Activated effector memory CD4-positive, alpha-beta T cell treated with anti-CD3 and anti-CD28 coated beads, Interleukin-2, amount 50 U/mL, for 16 hours (primary cell): ENCODE results near the gene TEX12.
A peak's percentile ranks its signal among the peaks of the same experiment; 100 is the strongest.
"Not testable (repeated sequence)": the region's sequence is repeated elsewhere in the genome, so short reads cannot be mapped to it uniquely, and the experiment has no call there.

ENCODE experiments used
- DNase-seq: peaks from one replicate; pipeline ENCODE4 v3.0.0-alpha.2; 2020

The TEX12 gene

GRCh38 chr11:112165049-112165448 lies 2.1 kb upstream of the TEX12 start:
- DNase-seq: no peak

- DNase-seq: no peak
Measured at GRCh38 chr11:112166562-112166961, 610 bp upstream of the TEX12 start.

- DNase-seq: no peak
Measured at GRCh38 chr11:112172362-112172994, 5.3 kb downstream of the TEX12 start.

- DNase-seq: no peak
Measured at GRCh38 chr11:112173152-112173551, 6.0 kb downstream of the TEX12 start.

- peak; percentile 71 for DNase-seq
Measured at GRCh38 chr11:112174789-112175598, 7.8 kb downstream of the TEX12 start, which contains the start of gene BCO2. Gene BCO2 (plus strand): TSS chr11:112175512. CDS start chr11:112175602, 90 bp downstream.

- DNase-seq: no peak
Measured at GRCh38 chr11:112175599-112175952, 8.4 kb downstream of the TEX12 start.

- DNase-seq: no peak
Measured at GRCh38 chr11:112176077-112176476, 8.9 kb downstream of the TEX12 start.

GRCh38 chr11:112177589-112177988 lies 10.4 kb downstream of the TEX12 start:
- DNase-seq: no peak

- DNase-seq: no peak
Measured at GRCh38 chr11:112178428-112178827, 11.3 kb downstream of the TEX12 start.

- DNase-seq: no peak
Measured at GRCh38 chr11:112178936-112179335, 11.8 kb downstream of the TEX12 start.

- DNase-seq: no peak
Measured at GRCh38 chr11:112179601-112180000, 12.4 kb downstream of the TEX12 start.

- no peak for DNase-seq
Measured at GRCh38 chr11:112182867-112183266, 15.7 kb downstream of the TEX12 start.

GRCh38 chr11:112185883-112186282 lies 18.7 kb downstream of the TEX12 start:
- no peak for DNase-seq

GRCh38 chr11:112186304-112186703 lies 19.1 kb downstream of the TEX12 start:
- DNase-seq: no peak

GRCh38 chr11:112195113-112195512 lies 27.9 kb downstream of the TEX12 start:
- not testable (repeated sequence) for DNase-seq

- no peak for DNase-seq
Measured at GRCh38 chr11:112195951-112196351, 28.8 kb downstream of the TEX12 start.

GRCh38 chr11:112196519-112197087 lies 29.4 kb downstream of the TEX12 start:
- no peak for DNase-seq

- not testable (repeated sequence) for DNase-seq
Measured at GRCh38 chr11:112199101-112199500, 31.9 kb downstream of the TEX12 start.

GRCh38 chr11:112200252-112200651 lies 33.1 kb downstream of the TEX12 start:
- no peak for DNase-seq

GRCh38 chr11:112206071-112206470 lies 38.9 kb downstream of the TEX12 start:
- no peak for DNase-seq

GRCh38 chr11:112210890-112211289 lies 43.7 kb downstream of the TEX12 start:
- no peak for DNase-seq

GRCh38 chr11:112211536-112211935 lies 44.4 kb downstream of the TEX12 start:
- DNase-seq: no peak

- no peak for DNase-seq
Measured at GRCh38 chr11:112212290-112212689, 45.1 kb downstream of the TEX12 start.

GRCh38 chr11:112212710-112213109 lies 45.5 kb downstream of the TEX12 start:
- no peak for DNase-seq
